ENCODE measurements around the gene ASIC2.

The ASIC2 gene

DNA sequence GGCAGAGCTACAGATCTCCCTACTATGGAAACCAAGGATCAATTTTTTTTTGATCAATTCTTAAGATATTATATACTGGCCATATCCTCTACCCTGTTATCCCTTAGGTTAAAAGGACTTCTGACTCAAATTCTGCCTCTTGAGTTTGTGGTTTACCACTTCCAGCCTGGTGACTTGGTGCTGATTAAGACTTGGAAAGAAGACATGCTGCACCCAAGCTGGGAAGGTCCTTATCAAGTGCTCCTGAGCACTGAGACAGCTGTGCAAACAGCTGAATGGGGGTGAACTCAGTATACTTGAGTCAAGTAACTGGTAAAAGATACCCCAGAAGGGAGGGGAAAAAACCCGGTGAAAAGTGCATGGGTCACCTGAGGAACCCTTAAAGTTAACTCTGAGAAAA lies 321.9 kb downstream of the ASIC2 start:
- Histone ChIP-seq H3K36me3 (ENCODE audit: control insufficient read depth in 2 of 2, insufficient read depth in 1 of 2, low read length in 2 of 2) (no peaks in the 10 kb centered on the region), H3K4me3 (ENCODE audit: low read depth, low read length) (no peak overlapping the region), H3K4me1 (ENCODE audit: control insufficient read depth, insufficient read depth, low read length) (no peaks in the 10 kb centered on the region), H3K27ac (ENCODE audit: extremely low read depth, low read depth, low read length) (no peak overlapping the region), H3K9me3 (ENCODE audit: control insufficient read depth, insufficient read depth, low read depth, low read length) (no peaks in the 10 kb centered on the region)
- ChIA-PET POLR2A (no interaction called here), CTCF (interaction anchor here (0.6 kb wide), 1 partner anchor 11 kb away, joined by 3 read pairs; no protein-coding TSS in a partner anchor)
- no peak for TF ChIP-seq GLI4 (tag by site-specific recombination; IDR thresholded peaks at IDR 0.05)
- no peak for TF ChIP-seq ZFP37 (tag by site-specific recombination; IDR thresholded peaks at IDR 0.05)
- TF ChIP-seq, protein P1, sequence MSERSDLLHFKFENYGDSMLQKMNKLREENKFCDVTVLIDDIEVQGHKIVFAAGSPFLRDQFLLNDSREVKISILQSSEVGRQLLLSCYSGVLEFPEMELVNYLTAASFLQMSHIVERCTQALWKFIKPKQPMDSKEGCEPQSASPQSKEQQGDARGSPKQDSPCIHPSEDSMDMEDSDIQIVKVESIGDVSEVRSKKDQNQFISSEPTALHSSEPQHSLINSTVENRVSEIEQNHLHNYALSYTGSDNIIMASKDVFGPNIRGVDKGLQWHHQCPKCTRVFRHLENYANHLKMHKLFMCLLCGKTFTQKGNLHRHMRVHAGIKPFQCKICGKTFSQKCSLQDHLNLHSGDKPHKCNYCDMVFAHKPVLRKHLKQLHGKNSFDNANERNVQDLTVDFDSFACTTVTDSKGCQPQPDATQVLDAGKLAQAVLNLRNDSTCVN (tag by site-specific recombination; optimal IDR thresholded peaks at IDR 0.05): no peak
- no peak for TF ChIP-seq KLF16 (tag by site-specific recombination; IDR thresholded peaks at IDR 0.05)
- TF ChIP-seq, protein P2, sequence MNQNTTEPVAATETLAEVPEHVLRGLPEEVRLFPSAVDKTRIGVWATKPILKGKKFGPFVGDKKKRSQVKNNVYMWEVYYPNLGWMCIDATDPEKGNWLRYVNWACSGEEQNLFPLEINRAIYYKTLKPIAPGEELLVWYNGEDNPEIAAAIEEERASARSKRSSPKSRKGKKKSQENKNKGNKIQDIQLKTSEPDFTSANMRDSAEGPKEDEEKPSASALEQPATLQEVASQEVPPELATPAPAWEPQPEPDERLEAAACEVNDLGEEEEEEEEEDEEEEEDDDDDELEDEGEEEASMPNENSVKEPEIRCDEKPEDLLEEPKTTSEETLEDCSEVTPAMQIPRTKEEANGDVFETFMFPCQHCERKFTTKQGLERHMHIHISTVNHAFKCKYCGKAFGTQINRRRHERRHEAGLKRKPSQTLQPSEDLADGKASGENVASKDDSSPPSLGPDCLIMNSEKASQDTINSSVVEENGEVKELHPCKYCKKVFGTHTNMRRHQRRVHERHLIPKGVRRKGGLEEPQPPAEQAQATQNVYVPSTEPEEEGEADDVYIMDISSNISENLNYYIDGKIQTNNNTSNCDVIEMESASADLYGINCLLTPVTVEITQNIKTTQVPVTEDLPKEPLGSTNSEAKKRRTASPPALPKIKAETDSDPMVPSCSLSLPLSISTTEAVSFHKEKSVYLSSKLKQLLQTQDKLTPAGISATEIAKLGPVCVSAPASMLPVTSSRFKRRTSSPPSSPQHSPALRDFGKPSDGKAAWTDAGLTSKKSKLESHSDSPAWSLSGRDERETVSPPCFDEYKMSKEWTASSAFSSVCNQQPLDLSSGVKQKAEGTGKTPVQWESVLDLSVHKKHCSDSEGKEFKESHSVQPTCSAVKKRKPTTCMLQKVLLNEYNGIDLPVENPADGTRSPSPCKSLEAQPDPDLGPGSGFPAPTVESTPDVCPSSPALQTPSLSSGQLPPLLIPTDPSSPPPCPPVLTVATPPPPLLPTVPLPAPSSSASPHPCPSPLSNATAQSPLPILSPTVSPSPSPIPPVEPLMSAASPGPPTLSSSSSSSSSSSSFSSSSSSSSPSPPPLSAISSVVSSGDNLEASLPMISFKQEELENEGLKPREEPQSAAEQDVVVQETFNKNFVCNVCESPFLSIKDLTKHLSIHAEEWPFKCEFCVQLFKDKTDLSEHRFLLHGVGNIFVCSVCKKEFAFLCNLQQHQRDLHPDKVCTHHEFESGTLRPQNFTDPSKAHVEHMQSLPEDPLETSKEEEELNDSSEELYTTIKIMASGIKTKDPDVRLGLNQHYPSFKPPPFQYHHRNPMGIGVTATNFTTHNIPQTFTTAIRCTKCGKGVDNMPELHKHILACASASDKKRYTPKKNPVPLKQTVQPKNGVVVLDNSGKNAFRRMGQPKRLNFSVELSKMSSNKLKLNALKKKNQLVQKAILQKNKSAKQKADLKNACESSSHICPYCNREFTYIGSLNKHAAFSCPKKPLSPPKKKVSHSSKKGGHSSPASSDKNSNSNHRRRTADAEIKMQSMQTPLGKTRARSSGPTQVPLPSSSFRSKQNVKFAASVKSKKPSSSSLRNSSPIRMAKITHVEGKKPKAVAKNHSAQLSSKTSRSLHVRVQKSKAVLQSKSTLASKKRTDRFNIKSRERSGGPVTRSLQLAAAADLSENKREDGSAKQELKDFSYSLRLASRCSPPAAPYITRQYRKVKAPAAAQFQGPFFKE (tag by site-specific recombination; IDR thresholded peaks at IDR 0.05; ENCODE audit: borderline replicate concordance): no peak
- TF ChIP-seq ZXDB (tag by site-specific recombination; IDR thresholded peaks at IDR 0.05): no peak
- TF ChIP-seq ZNF624 (tag by site-specific recombination; IDR thresholded peaks at IDR 0.05): no peak
- TF ChIP-seq OVOL3 (tag by site-specific recombination; IDR thresholded peaks at IDR 0.05): no peak
- no peak for TF ChIP-seq SP2 (tag by site-specific recombination; IDR thresholded peaks at IDR 0.05)
- no peak for TF ChIP-seq ZSCAN16 (tag by site-specific recombination; IDR thresholded peaks at IDR 0.05)
- no peak for TF ChIP-seq ZNF776 (tag by site-specific recombination; IDR thresholded peaks at IDR 0.05; ENCODE audit: borderline replicate concordance)
- TF ChIP-seq KLF1 (tag by site-specific recombination; IDR thresholded peaks at IDR 0.05): no peak
- TF ChIP-seq TRIM28 (IDR thresholded peaks at IDR 0.05; ENCODE audit: borderline replicate concordance, low read length): no peak
- TF ChIP-seq, protein P3, sequence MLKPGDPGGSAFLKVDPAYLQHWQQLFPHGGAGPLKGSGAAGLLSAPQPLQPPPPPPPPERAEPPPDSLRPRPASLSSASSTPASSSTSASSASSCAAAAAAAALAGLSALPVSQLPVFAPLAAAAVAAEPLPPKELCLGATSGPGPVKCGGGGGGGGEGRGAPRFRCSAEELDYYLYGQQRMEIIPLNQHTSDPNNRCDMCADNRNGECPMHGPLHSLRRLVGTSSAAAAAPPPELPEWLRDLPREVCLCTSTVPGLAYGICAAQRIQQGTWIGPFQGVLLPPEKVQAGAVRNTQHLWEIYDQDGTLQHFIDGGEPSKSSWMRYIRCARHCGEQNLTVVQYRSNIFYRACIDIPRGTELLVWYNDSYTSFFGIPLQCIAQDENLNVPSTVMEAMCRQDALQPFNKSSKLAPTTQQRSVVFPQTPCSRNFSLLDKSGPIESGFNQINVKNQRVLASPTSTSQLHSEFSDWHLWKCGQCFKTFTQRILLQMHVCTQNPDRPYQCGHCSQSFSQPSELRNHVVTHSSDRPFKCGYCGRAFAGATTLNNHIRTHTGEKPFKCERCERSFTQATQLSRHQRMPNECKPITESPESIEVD (tag by site-specific recombination; IDR thresholded peaks at IDR 0.05): no peak
- no peak for TF ChIP-seq BCL11A (tag by site-specific recombination; IDR thresholded peaks at IDR 0.05; ENCODE audit: low read depth)

DNA sequence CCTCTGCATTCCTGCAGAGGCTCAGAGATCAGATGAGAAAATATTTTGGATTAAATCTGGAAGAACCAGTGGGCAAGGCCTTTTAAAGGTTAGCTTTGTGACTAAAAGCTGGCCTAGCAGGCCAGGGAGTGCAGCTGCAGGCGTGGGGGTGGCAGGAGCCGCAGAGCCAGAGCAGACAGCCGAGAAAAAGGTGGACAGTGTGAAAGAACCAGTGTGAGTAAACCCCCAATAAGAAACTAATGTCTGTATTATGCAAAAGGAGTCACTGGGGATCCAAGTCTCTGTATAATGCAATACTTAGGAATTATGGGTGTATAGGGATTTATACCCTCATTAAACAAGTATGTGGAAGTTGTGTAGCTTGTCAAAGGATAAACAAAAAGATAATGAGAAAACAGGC lies 322.8 kb downstream of the ASIC2 start:
- Histone ChIP-seq H3K9me3 (ENCODE audit: control insufficient read depth, insufficient read depth, low read depth, low read length) (no peaks in the 10 kb centered on the region), H3K4me3 (ENCODE audit: low read depth, low read length) (no peak overlapping the region), H3K4me1 (ENCODE audit: control insufficient read depth, insufficient read depth, low read length) (no peaks in the 10 kb centered on the region), H3K27ac (ENCODE audit: extremely low read depth, low read depth, low read length) (no peak overlapping the region), H3K36me3 (ENCODE audit: control insufficient read depth in 2 of 2, insufficient read depth in 1 of 2, low read length in 2 of 2) (no peaks in the 10 kb centered on the region)
- TF ChIP-seq ZNF416 (tag by site-specific recombination; IDR thresholded peaks at IDR 0.05) (no peak), ZNF791 (tag by site-specific recombination; IDR thresholded peaks at IDR 0.05) (no peak), ZNF555 (tag by site-specific recombination; conservative IDR thresholded peaks at IDR 0.05) (no peak)
- ChIA-PET POLR2A (no interaction called here), CTCF (interaction anchor here (0.5 kb wide), 1 partner anchor 301 kb away, joined by 4 read pairs; no protein-coding TSS in a partner anchor)
